ENCODE results near the gene ZGLP1.
A peak's percentile ranks its signal among the peaks of the same experiment; 100 is the strongest.

Gene ZGLP1

GRCh38 chr19:10268071-10268470 is 41.5 kb downstream of the ZGLP1 start:
- Histone ChIP-seq H3K27me3 (ENCODE audit: control insufficient read depth in 5 of 5, insufficient read depth in 4 of 5, low read length in 5 of 5) (peaks cover 0 to 20% (median 0%) of the 10 kb centered on the region in 5 donors), H3K27ac (ENCODE audit: low read depth, low read length) (peak overlapping the region; percentile 88), H3K9ac (ENCODE audit: low read length in 5 of 5) (peak overlapping the region in 2 of 5 donors; percentile 16 to 78), H3K4me1 (ENCODE audit: control insufficient read depth in 5 of 5, insufficient read depth in 5 of 5, low read length in 5 of 5) (peaks cover 21 to 53% (median 35%) of the 10 kb centered on the region in 5 donors), H3K9me3 (ENCODE audit: control insufficient read depth in 5 of 5, low read length in 5 of 5) (peaks cover 0 to 3% (median 0%) of the 10 kb centered on the region in 5 donors), H3K36me3 (ENCODE audit: control insufficient read depth in 5 of 5, insufficient read depth in 5 of 5, low read length in 5 of 5) (peaks cover 0 to 8% (median 0%) of the 10 kb centered on the region in 5 donors), H3K4me3 (ENCODE audit: low read depth in 1 of 5, low read length in 5 of 5) (peak overlapping the region in 3 of 5 donors; percentile 13 to 42 (median 21))

- peaks cover 0 to 3% (median 0%) of the 10 kb centered on the region in 5 donors for H3K9me3 ChIP-seq (ENCODE audit: control insufficient read depth in 5 of 5, low read length in 5 of 5)
- H3K27me3 ChIP-seq (ENCODE audit: control insufficient read depth in 5 of 5, insufficient read depth in 4 of 5, low read length in 5 of 5) = peaks cover 0 to 20% (median 0%) of the 10 kb centered on the region in 5 donors
- peaks cover 18 to 40% (median 28%) of the 10 kb centered on the region in 5 donors for H3K4me1 ChIP-seq (ENCODE audit: control insufficient read depth in 5 of 5, insufficient read depth in 5 of 5, low read length in 5 of 5)
- H3K36me3 ChIP-seq (ENCODE audit: control insufficient read depth in 5 of 5, insufficient read depth in 5 of 5, low read length in 5 of 5) = peaks cover 0 to 4% (median 0%) of the 10 kb centered on the region in 5 donors
- no peak overlapping the region for H3K27ac ChIP-seq (ENCODE audit: low read depth, low read length)
- no peak overlapping the region for H3K9ac ChIP-seq (ENCODE audit: low read length in 5 of 5)
- no peak overlapping the region for H3K4me3 ChIP-seq (ENCODE audit: low read depth in 1 of 5, low read length in 5 of 5)
Observed at GRCh38 chr19:10266706-10267105, 42.9 kb downstream of the ZGLP1 start.

GRCh38 chr19:10262771-10263170 is 46.8 kb downstream of the ZGLP1 start:
- H3K36me3 ChIP-seq (ENCODE audit: control insufficient read depth in 5 of 5, insufficient read depth in 5 of 5, low read length in 5 of 5) = peaks cover 0 to 18% (median 15%) of the 10 kb centered on the region in 5 donors
- H3K27me3 ChIP-seq (ENCODE audit: control insufficient read depth in 5 of 5, insufficient read depth in 4 of 5, low read length in 5 of 5) = no peaks in the 10 kb centered on the region
- no peak overlapping the region for H3K9ac ChIP-seq (ENCODE audit: low read length in 5 of 5)
- peaks cover 0 to 9% (median 0%) of the 10 kb centered on the region in 5 donors for H3K4me1 ChIP-seq (ENCODE audit: control insufficient read depth in 5 of 5, insufficient read depth in 5 of 5, low read length in 5 of 5)
- no peak overlapping the region for H3K27ac ChIP-seq (ENCODE audit: low read depth, low read length)
- H3K9me3 ChIP-seq (ENCODE audit: control insufficient read depth in 5 of 5, low read length in 5 of 5) = no peaks in the 10 kb centered on the region
- no peak overlapping the region for H3K4me3 ChIP-seq (ENCODE audit: low read depth in 1 of 5, low read length in 5 of 5)

GRCh38 chr19:10260141-10260584 is 49.5 kb downstream of the ZGLP1 start:
- no peaks in the 10 kb centered on the region for H3K27me3 ChIP-seq (ENCODE audit: control insufficient read depth in 5 of 5, insufficient read depth in 4 of 5, low read length in 5 of 5)
- no peak overlapping the region for H3K27ac ChIP-seq (ENCODE audit: low read depth, low read length)
- peaks cover 0 to 38% (median 38%) of the 10 kb centered on the region in 5 donors for H3K36me3 ChIP-seq (ENCODE audit: control insufficient read depth in 5 of 5, insufficient read depth in 5 of 5, low read length in 5 of 5)
- no peak overlapping the region for H3K9ac ChIP-seq (ENCODE audit: low read length in 5 of 5)
- peaks cover 0 to 4% (median 0%) of the 10 kb centered on the region in 5 donors for H3K4me1 ChIP-seq (ENCODE audit: control insufficient read depth in 5 of 5, insufficient read depth in 5 of 5, low read length in 5 of 5)
- H3K4me3 ChIP-seq (ENCODE audit: low read depth in 1 of 5, low read length in 5 of 5) = no peak overlapping the region
- H3K9me3 ChIP-seq (ENCODE audit: control insufficient read depth in 5 of 5, low read length in 5 of 5) = no peaks in the 10 kb centered on the region

GRCh38 chr19:10259162-10259905 is 50.3 kb downstream of the ZGLP1 start:
- Histone ChIP-seq H3K36me3 (ENCODE audit: control insufficient read depth in 5 of 5, insufficient read depth in 5 of 5, low read length in 5 of 5) (peaks cover 0 to 46% (median 44%) of the 10 kb centered on the region in 5 donors), H3K9me3 (ENCODE audit: control insufficient read depth in 5 of 5, low read length in 5 of 5) (no peaks in the 10 kb centered on the region), H3K27ac (ENCODE audit: low read depth, low read length) (no peak overlapping the region), H3K27me3 (ENCODE audit: control insufficient read depth in 5 of 5, insufficient read depth in 4 of 5, low read length in 5 of 5) (no peaks in the 10 kb centered on the region), H3K9ac (ENCODE audit: low read length in 5 of 5) (no peak overlapping the region), H3K4me3 (ENCODE audit: low read depth in 1 of 5, low read length in 5 of 5) (no peak overlapping the region), H3K4me1 (ENCODE audit: control insufficient read depth in 5 of 5, insufficient read depth in 5 of 5, low read length in 5 of 5) (peaks cover 0 to 4% (median 0%) of the 10 kb centered on the region in 5 donors)

GRCh38 chr19:10258080-10258710 is 51.4 kb downstream of the ZGLP1 start:
- Histone ChIP-seq H3K36me3 (ENCODE audit: control insufficient read depth in 5 of 5, insufficient read depth in 5 of 5, low read length in 5 of 5) (peaks cover 0 to 50% (median 49%) of the 10 kb centered on the region in 5 donors), H3K9me3 (ENCODE audit: control insufficient read depth in 5 of 5, low read length in 5 of 5) (no peaks in the 10 kb centered on the region), H3K4me1 (ENCODE audit: control insufficient read depth in 5 of 5, insufficient read depth in 5 of 5, low read length in 5 of 5) (peaks cover 0 to 4% (median 0%) of the 10 kb centered on the region in 5 donors), H3K9ac (ENCODE audit: low read length in 5 of 5) (no peak overlapping the region), H3K4me3 (ENCODE audit: low read depth in 1 of 5, low read length in 5 of 5) (no peak overlapping the region), H3K27me3 (ENCODE audit: control insufficient read depth in 5 of 5, insufficient read depth in 4 of 5, low read length in 5 of 5) (no peaks in the 10 kb centered on the region), H3K27ac (ENCODE audit: low read depth, low read length) (no peak overlapping the region)

GRCh38 chr19:10256970-10257615 is 52.5 kb downstream of the ZGLP1 start:
- Histone ChIP-seq H3K4me1 (ENCODE audit: control insufficient read depth in 5 of 5, insufficient read depth in 5 of 5, low read length in 5 of 5) (peaks cover 0 to 13% (median 10%) of the 10 kb centered on the region in 5 donors), H3K4me3 (ENCODE audit: low read depth in 1 of 5, low read length in 5 of 5) (no peak overlapping the region), H3K27me3 (ENCODE audit: control insufficient read depth in 5 of 5, insufficient read depth in 4 of 5, low read length in 5 of 5) (no peaks in the 10 kb centered on the region), H3K27ac (ENCODE audit: low read depth, low read length) (no peak overlapping the region), H3K36me3 (ENCODE audit: control insufficient read depth in 5 of 5, insufficient read depth in 5 of 5, low read length in 5 of 5) (peaks cover 0 to 50% (median 49%) of the 10 kb centered on the region in 5 donors), H3K9ac (ENCODE audit: low read length in 5 of 5) (no peak overlapping the region), H3K9me3 (ENCODE audit: control insufficient read depth in 5 of 5, low read length in 5 of 5) (no peaks in the 10 kb centered on the region)

GRCh38 chr19:10256551-10256950 is 53.1 kb downstream of the ZGLP1 start:
- Histone ChIP-seq H3K9me3 (ENCODE audit: control insufficient read depth in 5 of 5, low read length in 5 of 5) (no peaks in the 10 kb centered on the region), H3K36me3 (ENCODE audit: control insufficient read depth in 5 of 5, insufficient read depth in 5 of 5, low read length in 5 of 5) (peaks cover 0 to 50% (median 49%) of the 10 kb centered on the region in 5 donors)

GRCh38 chr19:10255358-10255757 is 54.3 kb downstream of the ZGLP1 start:
- Histone ChIP-seq H3K27me3 (ENCODE audit: control insufficient read depth in 5 of 5, insufficient read depth in 4 of 5, low read length in 5 of 5) (no peaks in the 10 kb centered on the region), H3K4me1 (ENCODE audit: control insufficient read depth in 5 of 5, insufficient read depth in 5 of 5, low read length in 5 of 5) (peaks cover 0 to 23% (median 13%) of the 10 kb centered on the region in 5 donors), H3K9ac (ENCODE audit: low read length in 5 of 5) (no peak overlapping the region), H3K4me3 (ENCODE audit: low read depth in 1 of 5, low read length in 5 of 5) (no peak overlapping the region), H3K36me3 (ENCODE audit: control insufficient read depth in 5 of 5, insufficient read depth in 5 of 5, low read length in 5 of 5) (peaks cover 0 to 50% (median 49%) of the 10 kb centered on the region in 5 donors), H3K9me3 (ENCODE audit: control insufficient read depth in 5 of 5, low read length in 5 of 5) (no peaks in the 10 kb centered on the region), H3K27ac (ENCODE audit: low read depth, low read length) (no peak overlapping the region)

More at GRCh38 chr19:10256551-10256950, 53.1 kb downstream of the ZGLP1 start:
- no peaks in the 10 kb centered on the region for H3K27me3 ChIP-seq (ENCODE audit: control insufficient read depth in 5 of 5, insufficient read depth in 4 of 5, low read length in 5 of 5)
- H3K27ac ChIP-seq (ENCODE audit: low read depth, low read length) = no peak overlapping the region
- H3K4me1 ChIP-seq (ENCODE audit: control insufficient read depth in 5 of 5, insufficient read depth in 5 of 5, low read length in 5 of 5) = peaks cover 0 to 15% (median 10%) of the 10 kb centered on the region in 5 donors
- H3K4me3 ChIP-seq (ENCODE audit: low read depth in 1 of 5, low read length in 5 of 5) = no peak overlapping the region
- H3K9ac ChIP-seq (ENCODE audit: low read length in 5 of 5) = no peak overlapping the region
